GM12875 (cell line): ENCODE measurements around the gene CD8B2.

Source experiments
- H3K4me3 ChIP-seq: one replicate; pipeline ENCODE4 v1.5.1; 2011; ENCODE audit warnings: low read depth, low read length, control low read depth
- TF ChIP-seq, protein P1 (sequence below): IDR thresholded peaks from 2 replicates; pipeline ENCODE4 v1.5.1; 2011; ENCODE audit warnings: low read depth, mild to moderate bottlenecking, control low read depth, inconsistent platforms, low read length, moderate library complexity, borderline replicate concordance; ENCODE audit not compliant: insufficient read depth

The CD8B2 gene

DNA sequence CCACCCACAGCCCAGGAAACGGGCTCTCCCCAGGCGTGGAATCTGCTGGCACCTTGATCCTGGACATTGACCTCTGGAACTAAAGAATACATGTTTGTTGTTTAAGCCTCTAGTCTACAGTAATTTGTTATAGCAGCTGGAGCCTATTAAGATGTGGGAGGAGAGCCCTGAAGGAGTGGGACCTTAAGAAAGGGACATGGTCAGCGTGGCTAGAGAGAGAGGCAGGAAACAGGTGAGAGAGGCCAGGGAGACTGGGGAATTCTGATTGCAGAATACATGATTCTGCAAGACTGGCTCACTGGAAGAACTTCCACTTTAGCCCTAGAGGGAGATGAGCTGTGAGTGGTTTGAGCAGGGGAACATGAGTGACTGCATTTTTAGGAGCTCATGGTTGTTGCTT, 83.2 kb downstream of the CD8B2 start:
- TF ChIP-seq, protein P1, sequence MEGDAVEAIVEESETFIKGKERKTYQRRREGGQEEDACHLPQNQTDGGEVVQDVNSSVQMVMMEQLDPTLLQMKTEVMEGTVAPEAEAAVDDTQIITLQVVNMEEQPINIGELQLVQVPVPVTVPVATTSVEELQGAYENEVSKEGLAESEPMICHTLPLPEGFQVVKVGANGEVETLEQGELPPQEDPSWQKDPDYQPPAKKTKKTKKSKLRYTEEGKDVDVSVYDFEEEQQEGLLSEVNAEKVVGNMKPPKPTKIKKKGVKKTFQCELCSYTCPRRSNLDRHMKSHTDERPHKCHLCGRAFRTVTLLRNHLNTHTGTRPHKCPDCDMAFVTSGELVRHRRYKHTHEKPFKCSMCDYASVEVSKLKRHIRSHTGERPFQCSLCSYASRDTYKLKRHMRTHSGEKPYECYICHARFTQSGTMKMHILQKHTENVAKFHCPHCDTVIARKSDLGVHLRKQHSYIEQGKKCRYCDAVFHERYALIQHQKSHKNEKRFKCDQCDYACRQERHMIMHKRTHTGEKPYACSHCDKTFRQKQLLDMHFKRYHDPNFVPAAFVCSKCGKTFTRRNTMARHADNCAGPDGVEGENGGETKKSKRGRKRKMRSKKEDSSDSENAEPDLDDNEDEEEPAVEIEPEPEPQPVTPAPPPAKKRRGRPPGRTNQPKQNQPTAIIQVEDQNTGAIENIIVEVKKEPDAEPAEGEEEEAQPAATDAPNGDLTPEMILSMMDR = no peak
- no peak overlapping the region for H3K4me3 ChIP-seq
